ENCODE data around the gene TPI1.
"Not testable (repeated sequence)": the region's sequence is repeated elsewhere in the genome, so short reads cannot be mapped to it uniquely, and the experiment has no call there.

TPI1 gene

GRCh38 chr12:6868211-6869048 is 1.1 kb downstream of the TPI1 start:
- peak in 1 of 2 donors; percentile 33 for DNase-seq (ENCODE audit: low read depth in 2 of 2)

GRCh38 chr12:6869049-6870021 is 2.0 kb downstream of the TPI1 start:
- peak; percentile 69 to 86 for DNase-seq (ENCODE audit: low read depth in 2 of 2)

GRCh38 chr12:6870304-6870703 is 3.0 kb downstream of the TPI1 start:
- not testable (repeated sequence) for DNase-seq (ENCODE audit: low read depth in 2 of 2)

GRCh38 chr12:6871052-6871957 is 4.0 kb downstream of the TPI1 start:
- DNase-seq (ENCODE audit: low read depth in 2 of 2) = peak in 1 of 2 donors; percentile 36

GRCh38 chr12:6872073-6873048 is 5.0 kb downstream of the TPI1 start:
- DNase-seq (ENCODE audit: low read depth in 2 of 2) = peak; percentile 69 to 84

- DNase-seq (ENCODE audit: low read depth in 2 of 2) = peak; percentile 98 to 100
Observed at GRCh38 chr12:6873094-6874014, 6.0 kb downstream of the TPI1 start, which contains the start of gene SPSB2. Gene SPSB2 (minus strand): TSS chr12:6873303. CDS start chr12:6872901, 402 bp downstream.

- not testable (repeated sequence) for DNase-seq (ENCODE audit: low read depth in 2 of 2)
Observed at GRCh38 chr12:6874015-6874368, 6.7 kb downstream of the TPI1 start.

GRCh38 chr12:6879824-6880223 is 12.5 kb downstream of the TPI1 start:
- DNase-seq (ENCODE audit: low read depth in 2 of 2) = not testable (repeated sequence)

- no peak for DNase-seq (ENCODE audit: low read depth in 2 of 2)
Observed at GRCh38 chr12:6883252-6883651, 15.9 kb downstream of the TPI1 start.

- no peak for DNase-seq (ENCODE audit: low read depth in 2 of 2)
Observed at GRCh38 chr12:6883683-6884082, 16.4 kb downstream of the TPI1 start.

GRCh38 chr12:6884539-6884938 is 17.2 kb downstream of the TPI1 start:
- DNase-seq (ENCODE audit: low read depth in 2 of 2) = no peak

- DNase-seq (ENCODE audit: low read depth in 2 of 2) = not testable (repeated sequence)
Observed at GRCh38 chr12:6886206-6886999, 19.1 kb downstream of the TPI1 start.

GRCh38 chr12:6887460-6887859 is 20.1 kb downstream of the TPI1 start:
- no peak for DNase-seq (ENCODE audit: low read depth in 2 of 2)

- DNase-seq (ENCODE audit: low read depth in 2 of 2) = no peak
Observed at GRCh38 chr12:6888360-6888759, 21.0 kb downstream of the TPI1 start.

GRCh38 chr12:6888794-6889193 is 21.5 kb downstream of the TPI1 start:
- not testable (repeated sequence) for DNase-seq (ENCODE audit: low read depth in 2 of 2)

GRCh38 chr12:6889775-6890573 is 22.6 kb downstream of the TPI1 start:
- DNase-seq (ENCODE audit: low read depth in 2 of 2) = not testable (repeated sequence)
